Measurements from ENCODE around the gene PIEZO1.

DNA sequence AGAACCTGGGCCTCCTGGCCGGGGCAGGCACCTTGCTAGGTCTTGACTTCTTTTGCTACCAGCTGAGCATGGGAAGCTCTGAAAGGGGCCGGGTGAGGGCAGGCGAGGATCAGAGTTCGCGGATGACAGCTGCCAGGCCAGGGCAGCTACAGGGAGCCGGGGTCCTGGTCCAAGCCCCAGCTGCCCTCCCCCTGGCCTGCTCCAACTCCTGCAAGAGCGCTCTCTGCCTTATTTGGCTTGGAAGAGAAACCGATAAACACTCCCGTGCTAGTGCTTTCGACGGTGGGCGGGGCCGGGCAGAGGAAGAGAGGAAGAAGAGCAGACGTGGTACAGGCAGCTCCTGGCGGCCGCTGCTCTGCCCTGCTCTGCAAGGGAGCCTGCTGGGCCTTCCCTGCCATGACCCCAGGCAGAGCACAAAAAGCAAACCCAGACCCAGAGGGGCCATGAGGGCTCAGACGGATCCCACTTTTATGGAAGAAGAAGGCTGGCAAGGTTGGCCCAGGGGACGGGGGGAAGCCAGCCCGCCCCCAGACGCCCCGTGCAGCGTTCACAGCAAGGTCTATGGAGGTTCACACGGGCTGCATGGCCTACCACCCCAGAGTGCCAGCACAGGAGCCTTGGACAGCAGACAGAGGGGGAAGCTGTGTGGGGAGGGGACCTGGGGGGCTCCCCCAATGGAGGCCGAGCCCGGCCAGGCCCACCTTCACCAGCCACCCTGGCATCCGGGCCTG is 25.6 kb downstream of the PIEZO1 start:
- TF ChIP-seq EZH2 (IDR thresholded peaks at IDR 0.05), result no peak
- TF ChIP-seq POLR2AphosphoS5 (IDR thresholded peaks at IDR 0.05; ENCODE audit: borderline replicate concordance, low read depth, low read length), result no peak
- TF ChIP-seq FOXP2 (optimal IDR thresholded peaks at IDR 0.05; ENCODE audit: control extremely low read depth, extremely low read length, insufficient read depth), result no peak

Data from SK-N-MC (cell line).